ENCODE results near the gene SEPTIN2. TPM values are rescaled to one million over a fixed set of nuclear protein-coding genes. Genes with fewer than 3 reads are reported as not detected.
"Not testable (repeated sequence)": the region's sequence is repeated elsewhere in the genome, so short reads cannot be mapped to it uniquely, and the experiment has no call there.

Gene SEPTIN2
- total RNA-seq, 1 donor from 2014 or later: 460 TPM

DNA sequence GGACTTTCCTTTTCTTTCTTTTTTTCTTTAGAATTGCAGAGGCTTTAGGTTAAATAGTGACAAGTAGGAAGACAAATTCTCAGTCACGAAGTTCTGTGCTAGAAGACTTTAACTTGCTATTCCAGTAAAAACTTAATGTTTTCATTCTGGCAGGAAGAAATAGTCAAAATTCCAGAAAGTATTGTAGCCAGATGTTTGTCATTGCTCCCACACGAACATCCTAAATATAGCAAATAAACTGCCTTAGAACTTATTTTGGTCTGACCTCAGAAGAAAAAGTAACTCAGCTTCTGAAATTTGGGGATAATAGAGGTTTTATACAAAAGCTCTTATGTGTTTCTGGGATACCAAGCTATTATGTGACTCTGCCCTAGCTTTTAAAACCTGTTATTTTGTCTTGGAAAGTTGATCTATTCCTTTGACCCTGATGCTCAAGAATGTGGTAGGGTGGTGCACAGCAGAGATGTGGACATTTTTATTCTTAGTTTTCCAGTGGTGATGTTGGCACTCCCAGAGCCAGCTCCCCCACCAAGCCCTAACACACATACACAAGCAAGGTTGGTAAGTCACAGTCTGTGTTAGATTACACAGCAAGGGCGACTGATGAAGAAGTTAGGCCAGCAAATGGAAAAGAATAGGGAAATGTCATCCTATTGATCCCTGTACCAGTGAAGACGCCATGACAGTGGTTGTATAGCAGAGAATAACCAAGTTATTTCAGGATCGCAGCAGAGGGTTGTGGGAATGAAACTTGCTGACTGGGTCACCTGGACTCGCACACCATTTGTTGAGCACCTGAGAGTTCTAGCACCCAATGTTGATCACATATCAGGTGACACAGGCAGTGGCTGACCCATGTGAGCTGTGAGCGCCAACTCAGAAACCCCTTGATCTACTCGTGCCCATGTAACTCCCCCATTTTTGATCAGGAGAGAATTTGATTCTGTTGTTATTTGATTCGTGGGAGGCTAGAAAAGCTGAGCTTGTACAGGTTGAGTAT is 64.1 kb downstream of the SEPTIN2 start:
- Mint-ChIP-seq H3K9me3 (ENCODE audit: low read depth) (no peaks in the 10 kb centered on the region), H3K4me3 (ENCODE audit: low read depth) (no peak overlapping the region), H3K27me3 (no peaks in the 10 kb centered on the region), H3K27ac (peak overlapping the region; percentile 57), H3K4me1 (ENCODE audit: low read depth) (peaks cover 17% of the 10 kb centered on the region), H3K36me3 (ENCODE audit: insufficient read depth) (peaks cover 13% of the 10 kb centered on the region)
- no peak for DNase-seq (ENCODE audit: low spot score, unreplicated experiment)
- TF ChIP-seq, protein P1, sequence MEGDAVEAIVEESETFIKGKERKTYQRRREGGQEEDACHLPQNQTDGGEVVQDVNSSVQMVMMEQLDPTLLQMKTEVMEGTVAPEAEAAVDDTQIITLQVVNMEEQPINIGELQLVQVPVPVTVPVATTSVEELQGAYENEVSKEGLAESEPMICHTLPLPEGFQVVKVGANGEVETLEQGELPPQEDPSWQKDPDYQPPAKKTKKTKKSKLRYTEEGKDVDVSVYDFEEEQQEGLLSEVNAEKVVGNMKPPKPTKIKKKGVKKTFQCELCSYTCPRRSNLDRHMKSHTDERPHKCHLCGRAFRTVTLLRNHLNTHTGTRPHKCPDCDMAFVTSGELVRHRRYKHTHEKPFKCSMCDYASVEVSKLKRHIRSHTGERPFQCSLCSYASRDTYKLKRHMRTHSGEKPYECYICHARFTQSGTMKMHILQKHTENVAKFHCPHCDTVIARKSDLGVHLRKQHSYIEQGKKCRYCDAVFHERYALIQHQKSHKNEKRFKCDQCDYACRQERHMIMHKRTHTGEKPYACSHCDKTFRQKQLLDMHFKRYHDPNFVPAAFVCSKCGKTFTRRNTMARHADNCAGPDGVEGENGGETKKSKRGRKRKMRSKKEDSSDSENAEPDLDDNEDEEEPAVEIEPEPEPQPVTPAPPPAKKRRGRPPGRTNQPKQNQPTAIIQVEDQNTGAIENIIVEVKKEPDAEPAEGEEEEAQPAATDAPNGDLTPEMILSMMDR (IDR thresholded peaks at IDR 0.05; ENCODE audit: unreplicated experiment): no peak

DNA sequence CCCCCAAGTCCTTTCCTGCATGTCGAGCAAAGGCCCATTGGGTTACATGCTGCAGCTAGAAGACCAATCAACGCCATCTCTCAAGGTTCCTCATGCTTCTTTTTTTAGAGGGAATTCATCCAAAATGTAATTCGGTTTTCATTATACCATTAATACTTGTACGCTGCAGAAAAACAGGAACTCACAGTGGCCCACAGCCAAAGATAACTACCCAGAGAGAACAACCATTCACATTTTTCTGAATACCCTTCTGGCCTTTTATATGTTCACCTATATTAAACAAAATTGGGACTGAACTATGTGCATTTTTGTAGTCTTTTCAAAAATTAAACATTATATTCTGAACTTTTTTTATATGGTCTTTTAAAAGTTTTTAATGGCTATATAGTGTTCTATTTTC is 66.1 kb downstream of the SEPTIN2 start:
- Mint-ChIP-seq H3K4me1 (ENCODE audit: low read depth) (peaks cover 12% of the 10 kb centered on the region), H3K27ac (no peak overlapping the region), H3K36me3 (ENCODE audit: insufficient read depth) (peaks cover 11% of the 10 kb centered on the region), H3K27me3 (no peaks in the 10 kb centered on the region), H3K9me3 (ENCODE audit: low read depth) (no peaks in the 10 kb centered on the region), H3K4me3 (ENCODE audit: low read depth) (no peak overlapping the region)
- TF ChIP-seq, protein P1 (IDR thresholded peaks at IDR 0.05; ENCODE audit: unreplicated experiment): no peak
- DNase-seq (ENCODE audit: low spot score, unreplicated experiment): no peak

DNA sequence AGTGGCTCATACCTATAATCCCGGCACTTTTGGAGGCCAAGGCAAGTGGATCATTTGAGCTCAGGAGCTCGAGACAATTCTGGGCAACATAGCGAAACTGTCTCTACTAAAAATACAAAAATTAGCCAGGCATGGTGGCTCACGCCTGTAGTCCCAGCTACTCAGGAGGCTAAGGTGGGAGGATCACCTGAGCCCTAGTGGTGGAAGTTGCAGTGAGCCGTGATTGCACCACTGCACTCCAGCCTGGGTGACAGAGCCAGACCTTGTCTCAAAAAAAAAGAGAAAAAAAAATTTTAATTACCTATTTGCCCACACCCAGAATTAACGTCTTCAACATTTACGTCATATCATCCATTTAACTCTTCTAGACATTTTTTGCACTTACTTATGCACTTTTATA is 69.7 kb downstream of the SEPTIN2 start:
- H3K27ac Mint-ChIP-seq; H3K27me3 Mint-ChIP-seq; DNase-seq (ENCODE audit: low spot score, unreplicated experiment); H3K4me3 Mint-ChIP-seq (ENCODE audit: low read depth); H3K9me3 Mint-ChIP-seq (ENCODE audit: low read depth); H3K4me1 Mint-ChIP-seq (ENCODE audit: low read depth): not testable (repeated sequence)
- peaks cover 17% of the 10 kb centered on the region for H3K36me3 Mint-ChIP-seq (ENCODE audit: insufficient read depth)
- TF ChIP-seq, protein P1 (IDR thresholded peaks at IDR 0.05; ENCODE audit: unreplicated experiment): peak; percentile 11

DNA sequence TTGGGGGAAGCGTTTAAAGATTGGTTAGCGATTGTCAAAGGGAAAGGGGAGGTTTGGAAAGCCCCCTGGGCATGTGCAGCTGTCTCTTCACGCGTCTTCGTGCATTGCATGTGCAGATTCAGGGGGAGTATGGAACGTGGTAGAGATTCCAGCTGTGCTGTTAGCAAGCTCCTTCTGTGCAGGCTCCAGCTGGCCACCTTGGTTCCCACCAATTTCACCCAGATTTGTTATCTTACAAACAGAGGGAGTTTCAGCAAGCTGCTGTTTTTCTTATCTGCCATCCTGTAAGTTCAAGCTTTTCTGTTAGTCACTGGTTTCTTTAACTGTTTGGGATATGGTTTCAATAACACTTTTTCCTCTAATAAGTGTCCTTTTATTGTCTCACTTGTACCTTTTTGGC is 70.8 kb downstream of the SEPTIN2 start:
- peaks cover 17% of the 10 kb centered on the region for H3K36me3 Mint-ChIP-seq (ENCODE audit: insufficient read depth)
- H3K4me1 Mint-ChIP-seq (ENCODE audit: low read depth): peaks cover 7% of the 10 kb centered on the region
- no peak overlapping the region for H3K27ac Mint-ChIP-seq
- H3K27me3 Mint-ChIP-seq: no peaks in the 10 kb centered on the region
- no peaks in the 10 kb centered on the region for H3K9me3 Mint-ChIP-seq (ENCODE audit: low read depth)
- TF ChIP-seq, protein P1 (IDR thresholded peaks at IDR 0.05; ENCODE audit: unreplicated experiment): no peak
- DNase-seq (ENCODE audit: low spot score, unreplicated experiment): no peak
- H3K4me3 Mint-ChIP-seq (ENCODE audit: low read depth): no peak overlapping the region

DNA sequence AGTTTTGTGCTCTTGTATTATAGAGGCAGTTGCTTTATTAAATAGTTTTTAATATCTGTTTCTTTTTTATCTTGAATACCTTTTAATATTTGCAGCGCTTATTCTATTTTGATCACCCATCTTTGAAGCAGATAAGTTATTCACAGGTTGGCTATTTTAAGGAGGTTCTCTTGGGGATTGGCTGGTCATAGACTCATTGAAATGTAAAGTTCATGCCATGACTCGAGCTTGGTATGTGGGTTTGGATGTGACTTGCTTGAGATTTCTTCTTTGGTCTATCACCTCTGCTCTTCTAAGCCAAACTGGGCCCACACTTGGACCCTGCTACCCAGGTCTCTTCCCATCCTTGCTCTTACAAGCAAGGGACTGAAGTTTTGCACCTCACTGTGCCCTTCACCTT is 74.0 kb downstream of the SEPTIN2 start:
- H3K36me3 Mint-ChIP-seq (ENCODE audit: insufficient read depth): peaks cover 11% of the 10 kb centered on the region
- H3K27me3 Mint-ChIP-seq: no peaks in the 10 kb centered on the region

More for the DNA sequence above, 74.0 kb downstream of the SEPTIN2 start:
- no peak for DNase-seq (ENCODE audit: low spot score, unreplicated experiment)
- H3K4me1 Mint-ChIP-seq (ENCODE audit: low read depth): peaks cover 9% of the 10 kb centered on the region
- H3K27ac Mint-ChIP-seq: no peak overlapping the region
- H3K4me3 Mint-ChIP-seq (ENCODE audit: low read depth): no peak overlapping the region
- no peaks in the 10 kb centered on the region for H3K9me3 Mint-ChIP-seq (ENCODE audit: low read depth)
- TF ChIP-seq, protein P1 (IDR thresholded peaks at IDR 0.05; ENCODE audit: unreplicated experiment): no peak
